GM18858 (cell line): Measurements from ENCODE around the gene CFAP77.

ENCODE experiments used
- ATAC-seq: cut with Tn5 transposase; IDR thresholded peaks from one replicate; pipeline ENCODE4 v1.9.1; 2021; ENCODE audit not compliant: unreplicated experiment

Gene CFAP77

GRCh38 chr9:132575005-132575609 lies 165.1 kb downstream of the CFAP77 start:
- ATAC-seq = no peak

- ATAC-seq = no peak
Measured at GRCh38 chr9:132575811-132576210, 165.8 kb downstream of the CFAP77 start.

DNA sequence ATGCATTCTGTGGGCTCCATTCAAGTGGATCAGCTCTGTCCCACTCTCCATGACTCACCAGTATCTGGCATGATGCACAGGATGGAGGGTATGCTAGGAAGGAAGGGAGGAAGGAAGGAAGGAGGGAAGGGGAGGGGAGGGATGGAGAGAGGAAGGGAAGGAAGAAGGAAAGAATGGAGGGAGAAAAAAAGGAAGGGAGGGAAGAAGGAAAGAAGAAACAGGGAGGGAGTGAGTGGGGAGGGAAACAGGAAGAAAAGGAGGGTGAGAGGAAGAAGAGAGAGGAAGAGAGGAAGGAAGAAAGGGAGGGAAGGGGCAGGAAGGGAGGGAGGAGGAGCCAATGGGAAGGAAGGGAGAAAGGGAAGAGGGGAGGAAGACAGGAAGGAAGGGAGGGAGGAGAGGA lies 167.1 kb downstream of the CFAP77 start:
- ATAC-seq = no peak

- ATAC-seq = no peak
Measured at GRCh38 chr9:132578367-132578932, 168.4 kb downstream of the CFAP77 start.

DNA sequence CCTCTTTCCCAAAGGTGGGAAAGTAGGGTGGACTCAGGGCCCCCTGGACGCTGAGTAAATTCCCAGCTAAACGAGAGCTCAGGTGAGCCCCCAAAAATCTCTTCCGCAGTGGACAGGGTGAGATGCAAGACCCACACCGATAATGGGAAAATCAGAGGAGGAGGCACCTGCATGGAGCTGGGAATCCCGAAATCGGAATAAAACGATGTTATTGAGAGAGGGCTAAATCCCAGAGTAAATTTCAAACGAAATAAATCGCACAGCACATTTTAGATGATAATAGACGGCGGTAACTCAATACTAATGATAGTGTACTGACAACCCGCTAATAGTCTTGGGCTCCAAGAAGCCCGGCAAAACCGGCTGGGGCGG lies 169.4 kb downstream of the CFAP77 start:
- no peak for ATAC-seq

DNA sequence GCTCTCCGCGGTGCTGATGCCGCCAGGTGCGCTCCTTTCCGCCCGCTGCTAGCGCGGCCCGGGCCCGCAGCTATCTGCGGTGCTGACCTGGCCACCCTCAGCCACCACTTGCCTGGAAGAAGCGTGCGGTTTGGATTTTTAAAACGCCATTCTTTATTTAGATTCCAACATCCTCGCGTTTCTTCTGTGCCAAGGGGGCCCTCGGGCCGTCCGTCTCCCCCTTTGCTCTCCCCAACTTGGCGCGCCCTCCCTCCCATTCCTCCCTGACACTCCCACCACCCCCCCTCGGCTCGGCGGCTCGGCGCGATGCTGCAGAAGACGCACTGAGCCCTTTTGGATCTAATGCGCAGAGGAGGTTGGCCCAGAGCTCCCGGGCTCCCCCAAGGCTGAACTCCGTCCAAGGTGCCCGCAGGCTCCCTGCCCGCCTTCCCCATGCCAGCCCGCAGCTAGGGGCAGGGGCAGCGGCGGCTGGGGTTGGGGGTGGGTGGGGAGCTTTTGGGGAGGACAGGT lies 172.3 kb downstream of the CFAP77 start, which contains the start of gene BARHL1:
TSS of gene BARHL1 (plus strand) at position 331 of the 510 bp plus-strand sequence. CDS start 192 bp downstream, outside the sequence.
- ATAC-seq = no peak

DNA sequence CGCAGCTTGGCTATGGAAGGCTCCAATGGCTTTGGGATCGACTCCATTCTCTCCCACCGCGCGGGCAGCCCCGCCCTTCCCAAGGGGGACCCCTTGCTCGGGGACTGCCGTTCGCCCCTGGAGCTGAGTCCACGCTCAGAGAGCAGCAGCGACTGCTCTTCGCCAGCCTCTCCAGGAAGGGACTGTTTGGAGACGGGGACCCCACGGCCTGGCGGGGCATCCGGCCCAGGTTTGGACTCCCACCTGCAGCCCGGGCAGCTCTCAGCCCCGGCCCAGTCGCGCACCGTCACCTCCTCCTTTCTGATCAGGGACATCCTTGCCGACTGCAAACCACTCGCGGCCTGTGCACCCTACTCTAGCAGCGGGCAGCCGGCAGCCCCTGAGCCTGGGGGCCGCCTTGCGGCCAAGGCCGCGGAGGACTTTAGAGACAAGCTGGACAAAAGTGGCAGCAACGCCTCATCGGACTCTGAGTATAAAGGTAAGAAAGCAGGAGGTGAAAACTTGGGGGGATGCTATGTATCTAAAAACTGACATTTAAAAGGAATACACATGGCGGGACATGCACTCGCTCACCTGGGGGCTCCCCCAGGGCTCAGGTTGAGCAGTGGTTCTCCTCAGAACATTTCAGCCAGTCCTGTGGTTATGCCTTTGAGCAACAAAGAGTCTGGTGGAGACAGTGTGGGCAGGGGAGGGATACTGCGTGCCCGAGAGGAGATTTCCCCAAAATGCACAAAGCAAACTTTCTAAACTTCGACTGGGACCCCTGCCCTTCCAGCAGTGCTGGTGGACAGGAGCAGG lies 173.0 kb downstream of the CFAP77 start:
- no peak for ATAC-seq

DNA sequence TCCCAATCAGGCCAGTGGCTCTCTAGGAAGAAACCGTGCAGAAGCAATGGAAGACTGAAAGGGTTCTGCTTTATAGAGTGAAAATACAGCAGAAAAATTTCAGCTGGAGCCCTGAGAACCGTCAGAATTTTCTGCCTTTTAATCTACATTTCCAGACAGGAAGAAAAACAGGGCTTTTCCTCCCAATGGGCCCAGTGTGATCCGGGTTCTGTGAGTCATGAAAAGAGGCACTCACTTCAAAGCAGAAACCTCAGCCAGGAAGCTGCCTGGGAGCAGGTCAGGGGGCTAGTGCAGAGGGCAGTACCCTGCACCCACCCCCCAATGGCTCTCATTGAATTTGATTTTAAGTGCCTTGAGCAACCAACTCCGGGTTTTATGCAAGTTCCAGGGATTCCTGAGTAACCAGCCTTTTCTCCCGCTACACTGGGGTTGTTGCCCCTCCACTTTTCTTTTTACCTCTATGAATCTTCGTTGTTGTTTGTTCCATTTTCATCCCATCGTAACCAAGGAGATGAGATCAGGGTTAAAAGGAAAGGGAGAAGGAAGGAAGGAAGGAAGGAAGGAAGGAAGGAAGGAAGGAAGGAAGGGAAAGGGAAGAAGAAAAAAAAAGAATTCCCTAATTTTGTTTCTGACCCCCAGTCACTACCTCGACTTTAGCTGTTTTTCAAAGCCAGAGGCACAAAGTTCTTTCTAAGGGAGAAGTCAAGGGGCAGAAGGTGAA lies 173.7 kb downstream of the CFAP77 start:
- no peak for ATAC-seq

DNA sequence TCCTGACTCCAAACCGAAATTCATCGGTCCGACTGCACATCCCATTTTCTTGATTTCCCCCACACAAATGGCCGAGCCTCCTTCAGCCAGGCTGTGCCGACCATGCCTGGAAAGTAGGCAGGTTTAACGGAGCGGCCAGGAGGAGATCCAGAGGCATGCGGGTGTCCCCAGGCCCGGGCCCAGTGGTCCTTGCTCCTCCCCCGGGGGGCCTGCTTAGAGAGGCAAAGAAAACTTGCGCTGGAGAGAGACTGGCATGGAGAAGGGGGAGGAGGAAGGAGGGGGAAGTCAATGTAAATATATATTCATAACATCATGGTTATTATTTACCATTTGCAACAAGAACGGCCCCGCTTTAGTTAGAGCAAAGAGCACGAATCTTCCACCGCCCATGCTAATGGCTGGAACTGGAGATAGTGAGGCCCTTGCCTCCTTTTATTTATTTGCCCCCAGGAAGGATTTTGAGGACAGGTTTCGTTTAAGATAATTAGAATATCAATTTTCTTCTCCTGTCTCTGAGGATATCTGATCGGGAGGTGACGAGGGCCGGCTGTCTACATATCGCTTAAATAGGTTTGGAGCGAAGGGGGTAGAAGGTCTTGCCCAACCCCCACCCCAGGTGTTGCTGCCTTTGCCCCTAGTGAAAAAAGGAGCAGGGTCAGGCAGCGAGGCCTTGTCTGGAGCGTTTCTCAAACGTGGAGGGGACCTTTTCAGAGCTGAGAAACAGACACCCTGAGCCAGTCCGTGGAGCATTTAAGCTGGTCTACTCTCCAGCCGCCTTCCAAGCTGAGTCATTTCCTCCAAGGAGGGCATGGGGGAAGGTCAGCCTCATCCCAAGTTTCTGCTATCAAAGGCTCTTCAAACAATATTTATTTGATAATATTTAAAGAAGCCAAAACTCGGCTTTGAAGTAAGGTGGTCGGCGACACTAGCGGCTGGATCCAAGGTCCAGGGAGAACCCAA lies 174.9 kb downstream of the CFAP77 start:
- no peak for ATAC-seq

- ATAC-seq = no peak
Measured at GRCh38 chr9:132585954-132586829, 176.2 kb downstream of the CFAP77 start.

DNA sequence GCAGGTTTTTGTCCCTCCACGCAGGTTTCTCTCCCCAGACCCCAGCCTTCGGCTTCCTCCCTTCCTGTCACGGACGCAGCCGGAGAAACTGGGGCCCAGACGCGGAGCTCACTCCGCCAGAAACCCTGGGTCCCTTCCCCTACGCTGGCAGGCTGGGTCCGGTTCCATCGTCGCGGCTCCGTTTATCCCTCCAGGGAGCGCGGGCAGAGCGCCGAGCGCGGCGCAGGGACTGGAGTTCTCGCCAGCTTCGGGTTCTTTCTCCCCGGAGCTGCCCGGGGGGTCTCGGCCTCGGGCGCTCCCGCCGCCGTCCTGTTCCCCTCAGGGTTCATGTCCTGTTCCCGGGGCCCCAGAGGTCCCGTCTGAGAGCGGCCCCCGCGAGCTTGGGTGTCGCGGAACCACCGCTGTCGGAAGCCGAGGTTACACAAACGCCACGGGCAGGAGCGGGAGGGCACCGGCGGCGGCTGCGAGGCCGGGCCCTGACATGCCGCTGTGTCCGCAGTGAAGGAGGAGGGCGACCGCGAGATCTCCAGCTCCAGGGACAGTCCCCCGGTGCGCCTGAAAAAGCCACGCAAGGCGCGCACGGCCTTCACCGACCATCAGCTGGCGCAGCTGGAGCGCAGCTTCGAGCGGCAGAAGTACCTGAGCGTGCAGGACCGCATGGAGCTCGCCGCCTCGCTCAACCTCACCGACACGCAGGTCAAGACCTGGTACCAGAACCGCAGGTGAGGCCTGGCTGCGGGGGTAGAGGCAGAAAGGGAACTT lies 177.0 kb downstream of the CFAP77 start:
- ATAC-seq = no peak

- ATAC-seq = no peak
Measured at GRCh38 chr9:132587592-132587955, 177.6 kb downstream of the CFAP77 start.

GRCh38 chr9:132588098-132588497 lies 178.1 kb downstream of the CFAP77 start:
- ATAC-seq = no peak

DNA sequence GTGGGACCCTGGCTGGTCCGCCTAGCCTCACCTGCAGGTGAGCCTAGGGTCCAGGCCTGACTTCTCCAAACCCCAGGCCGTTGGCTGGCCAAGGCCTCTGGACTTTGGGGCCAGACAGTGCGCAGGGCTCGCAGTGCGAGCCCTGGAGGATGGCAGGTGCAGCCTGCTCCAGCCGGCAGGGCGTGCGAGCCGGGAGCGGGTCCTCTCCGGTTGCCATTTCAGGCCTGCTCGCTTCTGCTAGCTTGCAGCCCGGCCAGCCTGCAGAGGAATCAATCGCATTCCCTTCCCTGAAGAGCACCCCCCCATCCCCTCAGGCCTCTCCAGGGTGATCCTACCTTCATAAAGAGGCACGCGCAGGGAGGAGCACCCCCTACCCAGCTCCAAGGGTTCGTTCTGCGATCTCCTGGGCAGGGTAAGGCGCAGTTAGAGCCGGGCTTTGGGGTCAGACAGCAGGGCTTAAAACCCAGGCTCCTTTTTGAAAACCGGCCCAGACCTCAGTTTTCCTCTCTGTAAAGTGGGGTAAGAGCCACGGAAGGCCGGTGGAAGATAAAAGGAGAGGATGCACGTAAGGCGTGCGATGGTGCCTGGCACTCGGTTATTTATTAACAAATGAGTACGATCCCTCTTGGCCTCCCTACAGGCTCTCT lies 178.6 kb downstream of the CFAP77 start:
- no peak for ATAC-seq

DNA sequence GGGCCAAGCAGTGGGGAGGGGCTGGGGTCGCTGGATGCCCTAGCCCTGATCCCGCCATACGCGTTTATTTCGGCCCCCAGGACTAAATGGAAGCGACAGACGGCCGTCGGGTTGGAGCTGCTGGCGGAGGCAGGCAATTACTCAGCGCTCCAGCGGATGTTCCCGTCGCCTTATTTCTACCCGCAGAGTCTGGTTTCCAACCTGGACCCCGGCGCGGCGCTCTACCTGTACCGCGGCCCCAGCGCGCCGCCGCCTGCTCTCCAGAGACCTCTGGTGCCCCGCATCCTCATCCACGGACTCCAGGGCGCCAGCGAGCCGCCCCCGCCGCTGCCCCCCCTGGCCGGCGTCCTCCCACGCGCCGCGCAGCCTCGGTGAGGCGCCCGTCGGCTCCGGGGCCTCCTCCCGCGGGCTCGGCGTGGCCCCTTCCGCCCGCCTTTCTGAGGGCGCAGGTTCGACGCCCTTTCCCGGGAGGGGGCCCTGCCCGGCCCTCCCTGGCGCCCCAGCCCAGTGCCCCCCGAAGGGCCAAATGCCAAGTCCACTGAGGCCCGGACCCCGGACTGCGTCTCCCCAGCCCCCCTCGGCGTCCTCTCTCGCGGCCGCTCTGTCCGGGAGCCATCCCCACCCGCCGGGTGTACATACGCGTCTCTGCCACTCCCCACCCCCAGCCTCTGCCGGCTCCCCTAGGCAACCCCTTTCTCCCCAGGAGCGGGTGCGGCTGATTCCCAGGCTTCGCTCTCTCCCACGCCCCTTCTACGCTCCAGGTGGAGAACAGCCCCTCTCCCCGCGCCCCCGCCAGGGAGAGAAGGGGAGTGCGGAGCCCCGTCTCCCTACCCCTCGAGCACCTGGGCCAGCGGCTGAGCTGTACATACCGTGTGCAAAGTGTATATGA lies 179.4 kb downstream of the CFAP77 start:
- ATAC-seq = no peak

DNA sequence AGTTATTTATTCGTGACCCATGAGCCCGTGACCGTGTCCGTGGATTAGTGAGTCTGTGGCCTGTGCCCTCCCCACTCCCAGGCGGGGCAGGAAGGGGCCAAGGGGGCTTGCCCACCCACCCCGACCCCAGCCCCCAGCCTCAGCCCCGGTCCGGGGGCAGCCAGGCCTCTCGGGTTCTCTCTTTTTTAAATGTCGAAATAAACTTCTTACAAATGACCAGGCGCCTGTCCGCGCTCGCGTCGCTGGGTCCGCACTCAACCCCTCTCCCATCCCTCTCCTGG lies 180.0 kb downstream of the CFAP77 start:
- no peak for ATAC-seq
